Inferior parietal cortex (tissue), 1 donor: ENCODE data around the gene MYH10.

Experiments
- DNase-seq: peaks from one replicate; pipeline ENCODE4 v3.0.0-alpha.2; 2016; ENCODE audit errors: extremely low spot score

The MYH10 gene

GRCh38 chr17:8445536-8445935, 185.0 kb downstream of the MYH10 start:
- no peak for DNase-seq

GRCh38 chr17:8444494-8444893, 186.0 kb downstream of the MYH10 start:
- DNase-seq, result no peak

GRCh38 chr17:8443756-8444155, 186.8 kb downstream of the MYH10 start:
- no peak for DNase-seq

- DNase-seq, result no peak
Observed at GRCh38 chr17:8442310-8442709, 188.2 kb downstream of the MYH10 start.

- DNase-seq, result no peak
Observed at GRCh38 chr17:8441690-8442089, 188.8 kb downstream of the MYH10 start.

GRCh38 chr17:8439681-8440080, 190.8 kb downstream of the MYH10 start:
- no peak for DNase-seq

GRCh38 chr17:8438441-8438840, 192.1 kb downstream of the MYH10 start:
- no peak for DNase-seq

GRCh38 chr17:8436844-8437171, 193.7 kb downstream of the MYH10 start:
- no peak for DNase-seq

- no peak for DNase-seq
Observed at GRCh38 chr17:8436169-8436843, 194.2 kb downstream of the MYH10 start.

GRCh38 chr17:8435245-8436168, 195.0 kb downstream of the MYH10 start, which contains the start of gene NDEL1:
Gene NDEL1 (plus strand): TSS chr17:8435884. CDS start chr17:8444272, 8,388 bp downstream.
- DNase-seq, result peak; percentile 93

- DNase-seq, result no peak
Observed at GRCh38 chr17:8430966-8431365, 199.6 kb downstream of the MYH10 start.

GRCh38 chr17:8426802-8427201, 203.7 kb downstream of the MYH10 start:
- DNase-seq, result no peak

- no peak for DNase-seq
Observed at GRCh38 chr17:8426094-8426720, 204.3 kb downstream of the MYH10 start.
